ENCODE measurements around the gene TTLL6.
"Not testable (repeated sequence)": the region's sequence is repeated elsewhere in the genome, so short reads cannot be mapped to it uniquely, and the experiment has no call there.

The TTLL6 gene

DNA sequence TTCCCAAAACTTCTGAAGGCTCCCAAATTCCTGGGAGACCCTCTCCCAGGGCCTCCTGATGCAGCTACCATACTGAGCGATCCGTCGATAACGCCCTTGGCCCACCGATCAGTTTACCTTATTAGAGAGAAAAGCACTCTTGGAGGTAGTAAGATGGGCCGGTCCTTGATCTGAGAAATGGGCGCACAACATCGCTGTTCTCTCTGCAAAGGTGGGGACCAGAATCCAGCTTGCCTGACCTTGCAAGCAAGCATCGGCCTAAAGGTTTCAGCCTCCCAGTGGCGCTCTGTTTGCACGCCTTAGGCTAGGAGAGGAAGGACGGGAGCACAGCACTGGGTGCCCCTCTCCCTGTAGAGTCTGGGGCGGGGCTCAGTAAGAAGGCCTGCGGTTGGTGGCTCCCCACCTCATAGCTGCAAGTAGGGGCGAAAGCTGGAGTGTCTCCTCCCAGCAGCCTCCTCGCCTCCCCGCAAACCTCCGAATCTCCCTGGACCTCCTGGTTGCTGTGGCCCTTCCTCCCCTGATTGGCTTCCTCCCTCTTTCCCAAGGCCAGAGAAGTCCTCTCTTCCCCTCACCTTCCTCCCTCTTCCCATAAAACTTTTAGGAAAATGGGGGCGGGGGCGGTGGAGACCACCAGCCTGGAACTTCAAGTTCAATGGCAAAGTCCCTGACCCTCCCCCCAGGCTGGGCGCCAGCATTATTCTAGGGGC lies 94.7 kb downstream of the TTLL6 start, which contains the start of gene PRAC1:
TSS of gene PRAC1 (minus strand) at position 318 of the 707 bp plus-strand sequence. CDS start at position 192, 126 bp downstream.
- DNase-seq, result no peak

DNA sequence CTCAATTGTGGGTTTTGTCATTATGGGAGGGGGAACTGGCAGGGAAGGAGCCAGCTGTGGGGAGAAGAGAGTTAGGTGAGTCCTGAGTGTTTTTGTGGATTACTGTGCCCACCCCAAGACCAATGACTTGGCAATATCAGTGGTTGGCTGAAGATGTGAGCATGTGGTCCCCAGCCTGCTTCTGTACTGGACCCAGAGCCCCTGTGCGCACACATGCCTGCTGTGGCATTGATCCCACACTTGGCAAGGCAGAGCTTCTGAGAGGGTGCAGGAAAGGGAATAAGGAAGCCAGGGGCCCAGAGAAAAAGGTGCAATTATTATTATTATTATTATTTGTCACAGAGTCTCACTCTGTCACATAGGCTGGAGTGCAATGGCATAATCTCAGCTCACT lies 96.0 kb downstream of the TTLL6 start:
- no peak for DNase-seq

DNA sequence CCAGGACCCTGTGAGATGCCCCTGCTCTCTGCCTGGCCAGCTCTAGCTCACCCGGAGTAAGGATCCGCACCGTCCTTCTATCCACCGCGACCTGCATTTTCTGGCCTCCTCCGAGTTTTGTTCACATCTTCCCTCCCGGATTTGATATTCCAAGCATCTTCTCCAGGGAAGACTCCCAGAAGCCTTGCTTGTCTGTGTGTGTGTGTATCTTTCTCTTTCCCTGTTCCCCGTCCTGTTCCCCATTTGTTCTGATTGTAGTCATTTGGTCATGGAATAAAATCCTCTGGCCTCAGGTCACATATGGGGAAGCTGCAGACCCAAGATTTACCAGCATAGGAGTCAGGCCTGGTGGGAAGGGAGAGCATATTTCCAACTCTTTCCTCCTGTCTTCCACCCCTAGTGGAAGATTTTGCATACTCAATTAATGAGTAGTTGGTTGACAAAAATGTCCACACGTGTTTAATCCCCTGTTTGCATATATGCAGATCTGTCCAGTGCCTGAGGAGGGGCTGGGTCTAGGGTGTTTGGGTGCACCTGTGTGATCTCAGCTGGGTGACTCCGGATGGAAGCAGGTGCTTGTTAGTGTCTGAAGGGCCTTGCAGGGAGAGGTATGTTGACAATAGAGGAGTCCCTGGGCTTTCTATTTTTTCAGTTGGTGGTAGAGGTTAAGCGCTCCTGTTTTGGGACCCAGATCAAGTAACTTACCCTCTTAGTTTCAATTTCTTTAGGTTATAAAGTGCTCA lies 96.6 kb downstream of the TTLL6 start:
- DNase-seq, result no peak

DNA sequence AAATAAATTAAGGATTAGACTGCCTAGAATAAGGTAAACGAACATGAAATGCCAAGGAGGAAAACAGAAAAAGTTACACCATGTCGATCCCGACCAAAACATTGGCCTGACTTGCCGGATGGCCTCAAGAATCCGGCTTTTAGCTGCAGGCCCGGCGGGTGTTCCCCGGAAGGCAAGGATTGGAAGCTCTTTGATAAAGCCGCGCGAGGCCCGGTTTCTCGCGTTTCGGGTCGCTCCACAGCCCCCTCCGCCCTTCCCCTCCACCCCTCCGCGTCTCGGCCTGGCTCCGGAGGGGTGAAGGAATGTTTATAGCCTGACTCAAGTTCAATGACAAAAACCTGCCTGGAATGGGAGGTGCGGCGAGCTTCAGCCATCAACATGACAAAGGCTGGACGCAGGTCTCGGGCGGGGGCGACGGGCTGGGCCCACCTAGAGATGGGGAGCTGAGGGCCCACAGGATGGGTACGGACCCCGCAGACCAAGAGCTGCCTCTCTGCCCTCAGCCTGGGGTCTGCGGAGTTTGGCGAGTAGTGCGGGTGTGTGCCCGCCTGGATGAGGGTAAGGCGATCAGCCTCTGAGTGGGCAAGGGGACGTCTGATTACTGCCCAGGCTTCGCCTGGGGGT lies 97.3 kb downstream of the TTLL6 start:
- DNase-seq, result no peak

DNA sequence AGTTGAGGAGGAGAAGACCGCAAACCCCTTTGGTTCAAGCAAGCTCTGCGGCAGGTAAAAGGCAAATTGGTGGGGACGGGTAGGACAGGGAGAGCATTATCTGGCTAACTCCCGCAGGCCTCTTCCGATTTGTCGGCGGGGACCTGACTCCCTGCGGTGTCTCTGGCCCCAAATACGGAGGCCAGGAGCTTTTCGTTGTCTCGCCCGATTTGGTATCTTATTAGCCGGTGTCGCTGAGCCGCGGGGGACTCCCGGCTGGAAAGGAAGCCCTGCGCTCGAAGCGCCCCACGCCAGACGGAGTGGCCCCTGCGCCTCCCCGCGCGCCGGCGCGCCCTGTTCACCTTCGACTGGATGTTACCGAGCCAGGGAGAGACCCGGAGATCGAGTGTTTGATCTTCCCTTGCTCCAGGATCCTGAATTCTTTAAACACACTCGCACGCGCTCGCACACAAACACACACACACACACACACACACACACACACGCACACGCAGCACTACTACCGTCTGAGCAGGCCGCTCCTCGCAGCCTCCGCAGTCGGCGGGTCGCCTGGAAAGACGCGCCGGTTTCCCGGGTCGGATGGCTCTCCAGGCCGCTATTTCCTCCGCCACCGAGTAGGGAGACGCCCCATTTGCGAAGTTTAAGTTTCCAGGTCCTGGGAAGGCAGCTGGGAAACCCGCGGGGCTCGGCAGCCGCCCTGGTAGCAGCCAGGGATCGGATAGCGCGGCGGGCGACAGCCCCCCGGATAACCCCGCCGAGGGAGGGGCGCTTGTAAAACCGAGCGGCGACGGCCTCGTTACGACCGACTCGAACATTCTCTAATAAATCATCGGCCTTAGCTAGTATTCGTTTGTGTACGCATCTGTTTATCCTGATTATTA lies 98.0 kb downstream of the TTLL6 start:
- no peak for DNase-seq

DNA sequence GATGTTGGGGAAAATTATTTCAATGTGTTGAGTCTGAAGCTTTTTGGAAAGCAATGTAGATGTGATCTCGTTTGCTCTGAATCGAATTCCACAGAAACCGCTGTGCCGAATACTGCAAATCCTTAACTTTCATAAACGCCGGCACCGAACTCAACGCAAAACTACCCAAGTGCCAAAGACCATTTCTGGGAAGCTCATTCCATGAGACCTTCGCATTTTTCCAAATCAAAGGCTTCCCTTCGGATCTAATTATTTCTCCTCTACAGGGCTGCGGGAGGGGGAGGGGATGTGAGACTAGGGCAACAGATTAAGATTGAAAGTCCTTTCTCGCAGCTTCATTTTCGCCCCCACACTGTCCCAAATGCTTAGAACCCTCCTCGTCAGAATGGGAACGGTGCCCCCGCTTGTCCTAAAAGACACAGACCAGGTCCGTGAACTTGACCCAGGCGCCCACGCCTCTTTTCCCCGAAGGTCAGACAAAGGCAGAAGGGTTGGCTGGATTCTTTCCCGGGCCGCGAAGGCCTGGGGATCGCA lies 98.7 kb downstream of the TTLL6 start:
- DNase-seq, result no peak

DNA sequence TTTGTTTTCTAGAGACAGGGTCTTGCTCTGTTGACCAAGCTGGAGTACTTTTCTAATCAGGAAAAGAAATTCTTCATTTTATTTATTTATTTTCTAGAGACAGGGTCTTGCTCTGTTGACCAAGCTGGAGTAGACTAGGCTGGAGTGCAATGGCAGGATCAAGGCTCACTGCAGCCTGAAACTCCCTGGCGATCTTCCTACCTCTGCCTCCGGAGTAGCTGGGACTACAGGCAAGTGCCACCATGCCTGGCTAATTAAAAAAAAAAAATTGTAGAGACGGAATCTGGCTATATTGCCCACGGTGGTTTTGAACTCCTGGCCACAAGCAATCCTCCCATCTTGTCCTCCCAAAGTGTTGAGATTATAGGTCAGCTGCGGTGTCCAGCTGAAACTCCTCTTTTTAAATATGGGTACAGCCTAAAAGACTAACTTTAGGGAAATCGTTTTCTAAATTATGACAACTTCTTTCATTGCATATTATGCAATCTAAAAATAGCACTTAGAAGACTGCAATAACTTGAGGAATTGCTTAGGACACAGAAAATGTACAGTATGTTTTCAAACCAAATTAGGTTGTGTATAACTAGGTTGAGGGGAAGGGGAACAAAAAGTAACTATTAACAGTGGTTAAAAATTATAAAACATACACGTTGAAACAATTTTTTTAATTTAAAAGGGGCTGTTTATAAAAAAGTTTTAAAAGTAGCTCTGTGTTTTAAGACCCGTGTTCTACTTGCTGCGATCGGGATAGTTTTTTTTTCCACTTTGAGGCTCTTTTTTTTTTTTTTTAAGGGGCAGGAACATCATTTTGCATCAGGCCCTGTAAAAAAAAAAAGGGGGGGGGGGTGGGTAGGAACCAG lies 99.4 kb downstream of the TTLL6 start:
- DNase-seq, result no peak

DNA sequence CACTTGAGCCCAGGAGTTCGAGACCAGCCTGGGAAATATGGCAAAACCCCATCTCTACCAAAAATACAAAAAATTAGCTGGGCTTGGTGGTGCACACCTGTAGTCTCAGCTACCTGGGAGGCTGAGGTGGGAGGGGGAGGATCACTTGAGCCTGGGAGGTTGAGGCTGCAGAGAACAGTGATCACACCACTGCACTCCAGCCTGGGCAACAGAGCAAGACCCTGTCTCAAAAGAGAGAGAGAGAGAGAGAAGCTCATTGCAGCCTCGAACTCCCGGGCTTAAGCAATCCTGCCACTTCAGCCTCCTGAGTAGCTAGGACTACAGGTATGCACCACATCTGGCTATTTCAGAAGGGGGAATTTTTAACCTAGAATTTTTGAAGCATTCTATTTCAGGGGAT lies 100.5 kb downstream of the TTLL6 start:
- DNase-seq, result not testable (repeated sequence)

DNA sequence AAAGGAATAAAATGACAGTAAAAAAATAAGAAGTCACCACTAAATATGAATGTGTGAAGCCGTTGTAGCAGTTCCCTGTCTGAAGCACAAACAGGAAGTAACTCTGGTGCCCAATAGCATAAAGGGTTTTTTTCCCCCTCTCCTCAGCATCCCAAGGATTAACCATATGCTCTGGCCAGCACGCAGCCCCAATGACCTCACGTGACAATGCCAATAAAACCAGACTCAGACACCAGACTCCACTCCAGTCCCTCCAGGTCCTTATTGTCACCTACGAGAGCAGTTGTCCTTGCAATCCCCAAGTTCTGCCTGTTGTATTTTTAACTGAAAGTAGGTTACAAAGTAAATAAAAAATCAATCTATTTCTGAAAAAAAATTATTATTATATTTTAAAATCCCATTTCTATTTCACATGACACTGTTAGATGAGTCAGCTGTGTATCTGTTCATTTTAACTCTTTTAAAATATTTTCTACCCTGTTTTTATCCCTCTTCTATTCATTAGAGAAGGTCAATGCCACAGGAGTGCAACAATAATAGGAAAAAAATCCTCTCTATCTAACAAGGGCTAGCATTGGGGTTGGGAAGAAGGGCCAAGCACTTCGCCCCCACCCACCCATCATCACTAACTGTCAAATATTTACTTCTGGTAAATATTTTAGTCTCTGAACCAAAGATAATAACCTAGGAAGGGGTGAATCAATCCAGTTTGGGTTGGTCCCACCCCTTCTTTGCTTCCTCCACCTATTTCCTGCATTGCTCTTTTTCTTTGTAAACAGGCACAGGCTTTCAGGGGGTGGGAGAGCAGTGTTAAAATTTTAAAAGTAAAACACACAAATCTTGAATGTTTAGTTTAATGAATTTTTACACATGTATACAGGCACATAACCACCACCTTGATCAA lies 101.3 kb downstream of the TTLL6 start:
- DNase-seq, result no peak
